Activated CD4-positive, alpha-beta T cell treated with anti-CD3 and anti-CD28 coated beads, Interleukin-2, amount 10 ng/mL, durations not matched to agents 7 days and 5 days (primary cell): ENCODE measurements around the gene SPON1. TPM values are rescaled to one million over a fixed set of nuclear protein-coding genes. Genes with fewer than 3 reads are reported as not detected.
"Not testable (repeated sequence)": the region's sequence is repeated elsewhere in the genome, so short reads cannot be mapped to it uniquely, and the experiment has no call there.

Experiments used
- CTCF ChIA-PET: fragments of 350-600 bp; sonication (Branson Sonifier 250); formaldehyde crosslinking; loops from one replicate; lab custom pipeline; 2021; ENCODE audit warnings: antibody characterized with exemption; lab: Charles Lee
- POLR2A ChIA-PET: fragments of 350-600 bp; sonication (Branson Sonifier 250); formaldehyde crosslinking; loops from one replicate; lab custom pipeline; 2021; ENCODE audit warnings: antibody characterized with exemption; lab: Charles Lee
- DNase-seq: peaks from one replicate; pipeline ENCODE4 v3.0.0-alpha.2; 2020
- H3K27ac Mint-ChIP-seq: one replicate; pipeline ENCODE4 v1.8.0; 2021; ENCODE audit warnings: mild to moderate bottlenecking, moderate library complexity, mixed read lengths
- H3K27me3 Mint-ChIP-seq: one replicate; pipeline ENCODE4 v1.8.0; 2021; ENCODE audit warnings: mixed read lengths
- H3K36me3 Mint-ChIP-seq: one replicate; pipeline ENCODE4 v1.8.0; 2021; ENCODE audit warnings: low read depth, mixed read lengths
- H3K4me1 Mint-ChIP-seq: one replicate; pipeline ENCODE4 v1.8.0; 2021; ENCODE audit warnings: mixed read lengths
- H3K4me3 Mint-ChIP-seq: one replicate; pipeline ENCODE4 v1.8.0; 2021; ENCODE audit warnings: mild to moderate bottlenecking, moderate library complexity, mixed read lengths
- H3K9me3 Mint-ChIP-seq: one replicate; pipeline ENCODE4 v1.8.0; 2021; ENCODE audit warnings: mixed read lengths
- total RNA-seq, 2 experiments: library from RNA; stranded (reverse); gene quantifications; one replicate each; pipeline ENCODE4 v1.2.3, GENCODE V29; 2021

The SPON1 gene
- total RNA-seq, 2 experiments from 2014 or later = 1.4 to 1.6 TPM

GRCh38 chr11:14127679-14128078 is 165.2 kb downstream of the SPON1 start:
- Mint-ChIP-seq H3K4me3 (no peak overlapping the region), H3K9me3 (peaks cover 3% of the 10 kb centered on the region), H3K4me1 (no peaks in the 10 kb centered on the region), H3K27ac (no peak overlapping the region), H3K27me3 (no peaks in the 10 kb centered on the region), H3K36me3 (peaks cover 1% of the 10 kb centered on the region)
- POLR2A ChIA-PET = no interaction called here
- CTCF ChIA-PET = no interaction called here
- no peak for DNase-seq

GRCh38 chr11:14132312-14132711 is 169.8 kb downstream of the SPON1 start:
- Mint-ChIP-seq H3K4me1 (no peaks in the 10 kb centered on the region), H3K27ac (no peak overlapping the region), H3K36me3 (no peaks in the 10 kb centered on the region), H3K9me3 (peaks cover 3% of the 10 kb centered on the region), H3K4me3 (no peak overlapping the region), H3K27me3 (no peaks in the 10 kb centered on the region)
- DNase-seq = no peak
- ChIA-PET CTCF (no interaction called here), POLR2A (no interaction called here)

GRCh38 chr11:14133381-14133780 is 170.9 kb downstream of the SPON1 start:
- POLR2A ChIA-PET = no interaction called here
- Mint-ChIP-seq H3K27ac (no peak overlapping the region), H3K27me3 (no peaks in the 10 kb centered on the region), H3K36me3 (no peaks in the 10 kb centered on the region), H3K4me3 (no peak overlapping the region), H3K4me1 (no peaks in the 10 kb centered on the region), H3K9me3 (no peaks in the 10 kb centered on the region)
- CTCF ChIA-PET = interaction anchor here (0.6 kb wide), 1 partner anchor 818 kb away, joined by 4 read pairs; no protein-coding TSS in a partner anchor
- DNase-seq = no peak

- no peak overlapping the region for H3K27ac Mint-ChIP-seq
- no peak overlapping the region for H3K4me3 Mint-ChIP-seq
- no peaks in the 10 kb centered on the region for H3K9me3 Mint-ChIP-seq
- ChIA-PET CTCF (no interaction called here), POLR2A (no interaction called here)
- no peaks in the 10 kb centered on the region for H3K36me3 Mint-ChIP-seq
- no peaks in the 10 kb centered on the region for H3K4me1 Mint-ChIP-seq
- DNase-seq = no peak
- H3K27me3 Mint-ChIP-seq = peaks cover 2% of the 10 kb centered on the region
Measured at GRCh38 chr11:14136561-14136960, 174.0 kb downstream of the SPON1 start.

GRCh38 chr11:14137284-14137683 is 174.8 kb downstream of the SPON1 start:
- Mint-ChIP-seq H3K27ac (no peak overlapping the region), H3K36me3 (no peaks in the 10 kb centered on the region), H3K4me1 (no peaks in the 10 kb centered on the region), H3K27me3 (peaks cover 2% of the 10 kb centered on the region), H3K4me3 (no peak overlapping the region), H3K9me3 (no peaks in the 10 kb centered on the region)
- DNase-seq = no peak
- ChIA-PET POLR2A (no interaction called here), CTCF (no interaction called here)

- Mint-ChIP-seq H3K4me1 (no peaks in the 10 kb centered on the region), H3K9me3 (no peaks in the 10 kb centered on the region), H3K27me3 (peaks cover 2% of the 10 kb centered on the region), H3K4me3 (no peak overlapping the region), H3K27ac (no peak overlapping the region), H3K36me3 (no peaks in the 10 kb centered on the region)
- no peak for DNase-seq
- ChIA-PET CTCF (no interaction called here), POLR2A (no interaction called here)
Measured at GRCh38 chr11:14140991-14141390, 178.5 kb downstream of the SPON1 start.

GRCh38 chr11:14141676-14142075 is 179.2 kb downstream of the SPON1 start:
- Mint-ChIP-seq H3K4me1 (no peaks in the 10 kb centered on the region), H3K9me3 (no peaks in the 10 kb centered on the region), H3K27me3 (peaks cover 2% of the 10 kb centered on the region), H3K36me3 (no peaks in the 10 kb centered on the region), H3K27ac (no peak overlapping the region), H3K4me3 (no peak overlapping the region)
- no peak for DNase-seq
- POLR2A ChIA-PET = no interaction called here
- CTCF ChIA-PET = no interaction called here

- POLR2A ChIA-PET = no interaction called here
- Mint-ChIP-seq H3K27ac (no peak overlapping the region), H3K36me3 (no peaks in the 10 kb centered on the region)
Measured at GRCh38 chr11:14144934-14145333, 182.4 kb downstream of the SPON1 start.

GRCh38 chr11:14148653-14149273 is 186.2 kb downstream of the SPON1 start:
- Mint-ChIP-seq H3K4me1 (no peaks in the 10 kb centered on the region), H3K9me3 (peaks cover 6% of the 10 kb centered on the region), H3K27me3 (no peaks in the 10 kb centered on the region), H3K27ac (no peak overlapping the region), H3K36me3 (no peaks in the 10 kb centered on the region), H3K4me3 (no peak overlapping the region)
- POLR2A ChIA-PET = no interaction called here
- CTCF ChIA-PET = interaction anchor here (0.6 to 1.4 kb wide), 4 partner anchors 33 to 864 kb away, joined by 3 read pairs; no protein-coding TSS in a partner anchor
- peak; percentile 13 for DNase-seq

More at GRCh38 chr11:14144934-14145333, 182.4 kb downstream of the SPON1 start:
- peaks cover 2% of the 10 kb centered on the region for H3K27me3 Mint-ChIP-seq
- CTCF ChIA-PET = no interaction called here
- no peak for DNase-seq
- no peaks in the 10 kb centered on the region for H3K4me1 Mint-ChIP-seq
- H3K4me3 Mint-ChIP-seq = no peak overlapping the region
- no peaks in the 10 kb centered on the region for H3K9me3 Mint-ChIP-seq

GRCh38 chr11:14149683-14150082 is 187.2 kb downstream of the SPON1 start:
- no peak for DNase-seq
- no peaks in the 10 kb centered on the region for H3K36me3 Mint-ChIP-seq
- peaks cover 6% of the 10 kb centered on the region for H3K9me3 Mint-ChIP-seq
- POLR2A ChIA-PET = no interaction called here
- CTCF ChIA-PET = no interaction called here
- H3K4me3 Mint-ChIP-seq = no peak overlapping the region
- no peaks in the 10 kb centered on the region for H3K4me1 Mint-ChIP-seq
- no peaks in the 10 kb centered on the region for H3K27me3 Mint-ChIP-seq
- no peak overlapping the region for H3K27ac Mint-ChIP-seq

- H3K9me3 Mint-ChIP-seq = peaks cover 14% of the 10 kb centered on the region
- DNase-seq = no peak
- POLR2A ChIA-PET = no interaction called here
- CTCF ChIA-PET = no interaction called here
- no peak overlapping the region for H3K27ac Mint-ChIP-seq
- H3K4me1 Mint-ChIP-seq = no peaks in the 10 kb centered on the region
- H3K4me3 Mint-ChIP-seq = no peak overlapping the region
- no peaks in the 10 kb centered on the region for H3K27me3 Mint-ChIP-seq
- H3K36me3 Mint-ChIP-seq = no peaks in the 10 kb centered on the region
Measured at GRCh38 chr11:14150878-14151277, 188.4 kb downstream of the SPON1 start.

- H3K4me3 Mint-ChIP-seq, H3K27ac Mint-ChIP-seq, CTCF ChIA-PET, H3K36me3 Mint-ChIP-seq, H3K27me3 Mint-ChIP-seq, DNase-seq, POLR2A ChIA-PET, H3K4me1 Mint-ChIP-seq: not testable (repeated sequence)
- H3K9me3 Mint-ChIP-seq = peaks cover 30% of the 10 kb centered on the region
Measured at GRCh38 chr11:14154103-14154502, 191.6 kb downstream of the SPON1 start.

GRCh38 chr11:14158393-14158792 is 195.9 kb downstream of the SPON1 start:
- CTCF ChIA-PET = no interaction called here
- Mint-ChIP-seq H3K4me3 (no peak overlapping the region), H3K9me3 (peaks cover 28% of the 10 kb centered on the region), H3K27ac (no peak overlapping the region), H3K4me1 (no peaks in the 10 kb centered on the region), H3K27me3 (peaks cover 2% of the 10 kb centered on the region), H3K36me3 (no peaks in the 10 kb centered on the region)
- no peak for DNase-seq
- POLR2A ChIA-PET = no interaction called here

- CTCF ChIA-PET = no interaction called here
- Mint-ChIP-seq H3K4me1 (peaks cover 13% of the 10 kb centered on the region), H3K27ac (no peak overlapping the region), H3K9me3 (peaks cover 32% of the 10 kb centered on the region), H3K27me3 (no peaks in the 10 kb centered on the region), H3K4me3 (no peak overlapping the region), H3K36me3 (peaks cover 6% of the 10 kb centered on the region)
- DNase-seq = no peak
- POLR2A ChIA-PET = no interaction called here
Measured at GRCh38 chr11:14163576-14163975, 201.1 kb downstream of the SPON1 start.
